ENCODE data around the gene HMGN5. TPM values are rescaled to one million over a fixed set of nuclear protein-coding genes. Genes with fewer than 3 reads are reported as not detected.
A peak's percentile ranks its signal among the peaks of the same experiment; 100 is the strongest.

The HMGN5 gene
- total RNA-seq, 1 experiment from 2014 or later, result 13.0 TPM

- H3K9ac ChIP-seq (ENCODE audit: extremely low read depth, insufficient read length, low read length), result peak overlapping the region; percentile 67
- no peak overlapping the region for H4K91ac ChIP-seq (ENCODE audit: insufficient read length, low read depth, low read length)
- H3K23me2 ChIP-seq (ENCODE audit: insufficient read length, low read depth, low read length, poor library complexity, severe bottlenecking), result no peaks in the 10 kb centered on the region
- no peaks in the 10 kb centered on the region for H4K20me1 ChIP-seq (ENCODE audit: control insufficient read depth, insufficient read depth, insufficient read length)
- WGBS (ENCODE audit: extremely low coverage, insufficient read length, low lambda C conversion rate), result no CpG with 5 or more reads among the region's 17 CpGs
- no peak overlapping the region for H3T11ph ChIP-seq (ENCODE audit: low read length)
- H2BK12ac ChIP-seq (ENCODE audit: insufficient read length, low read depth, low read length), result no peak overlapping the region
- Mint-ChIP-seq H3K36me3 (ENCODE audit: insufficient read depth in 1 of 3, low read depth in 3 of 3) (no peaks in the 10 kb centered on the region; a peak in 2 of 7 replicates), H3K27me3 (ENCODE audit: low read depth) (peaks cover 22% of the 10 kb centered on the region), H3K27ac (peak overlapping the region in 1 of 3 experiments; percentile 17; a peak in 1 of 7 replicates), H3K4me3 (peak overlapping the region; percentile 85 to 90), H3K9me3 (peaks cover 41 to 48% of the 10 kb centered on the region in 2 experiments), H3K4me1 (peaks cover 0 to 2% of the 10 kb centered on the region in 2 experiments; a peak in 2 of 4 replicates)
- peaks cover 22% of the 10 kb centered on the region for H3K9me3 ChIP-seq (ENCODE audit: control insufficient read depth, low read depth, low read length)
- no peak overlapping the region for H2BK15ac ChIP-seq (ENCODE audit: low read depth, low read length)
- H3K4ac ChIP-seq (ENCODE audit: low read depth, low read length), result no peak overlapping the region
- H2AK5ac ChIP-seq (ENCODE audit: insufficient read length, low read length), result no peak overlapping the region
- H2BK120ac ChIP-seq (ENCODE audit: low read depth, low read length, poor library complexity, severe bottlenecking), result no peak overlapping the region
- H2AFZ ChIP-seq (ENCODE audit: low read length), result no peak overlapping the region
- H3K23ac ChIP-seq (ENCODE audit: insufficient read length, low read depth, low read length), result no peak overlapping the region
- TF ChIP-seq, protein P1, sequence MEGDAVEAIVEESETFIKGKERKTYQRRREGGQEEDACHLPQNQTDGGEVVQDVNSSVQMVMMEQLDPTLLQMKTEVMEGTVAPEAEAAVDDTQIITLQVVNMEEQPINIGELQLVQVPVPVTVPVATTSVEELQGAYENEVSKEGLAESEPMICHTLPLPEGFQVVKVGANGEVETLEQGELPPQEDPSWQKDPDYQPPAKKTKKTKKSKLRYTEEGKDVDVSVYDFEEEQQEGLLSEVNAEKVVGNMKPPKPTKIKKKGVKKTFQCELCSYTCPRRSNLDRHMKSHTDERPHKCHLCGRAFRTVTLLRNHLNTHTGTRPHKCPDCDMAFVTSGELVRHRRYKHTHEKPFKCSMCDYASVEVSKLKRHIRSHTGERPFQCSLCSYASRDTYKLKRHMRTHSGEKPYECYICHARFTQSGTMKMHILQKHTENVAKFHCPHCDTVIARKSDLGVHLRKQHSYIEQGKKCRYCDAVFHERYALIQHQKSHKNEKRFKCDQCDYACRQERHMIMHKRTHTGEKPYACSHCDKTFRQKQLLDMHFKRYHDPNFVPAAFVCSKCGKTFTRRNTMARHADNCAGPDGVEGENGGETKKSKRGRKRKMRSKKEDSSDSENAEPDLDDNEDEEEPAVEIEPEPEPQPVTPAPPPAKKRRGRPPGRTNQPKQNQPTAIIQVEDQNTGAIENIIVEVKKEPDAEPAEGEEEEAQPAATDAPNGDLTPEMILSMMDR (conservative IDR thresholded peaks at IDR 0.05), result no peak
- H2BK20ac ChIP-seq (ENCODE audit: low read depth, low read length, poor library complexity, severe bottlenecking), result no peak overlapping the region
- H4K8ac ChIP-seq (replicated peaks; ENCODE audit: insufficient read length, low read depth, low read length), result no peak overlapping the region
- H2BK5ac ChIP-seq (ENCODE audit: insufficient read length, low read length), result no peak overlapping the region
- no peak overlapping the region for H3K14ac ChIP-seq (ENCODE audit: insufficient read depth, low read length)
- no peak overlapping the region for H3K18ac ChIP-seq (ENCODE audit: insufficient read length, low read depth, low read length)
- H3K27me3 ChIP-seq (ENCODE audit: insufficient read depth, low read length), result no peaks in the 10 kb centered on the region
- no peaks in the 10 kb centered on the region for H3K79me1 ChIP-seq (ENCODE audit: insufficient read depth, low read depth, low read length, poor library complexity, severe bottlenecking)
- H3K27ac ChIP-seq (ENCODE audit: insufficient read length, low read depth, low read length), result no peak overlapping the region
- H3K79me2 ChIP-seq (ENCODE audit: insufficient read depth, low read length), result no peaks in the 10 kb centered on the region
- H3K4me2 ChIP-seq (ENCODE audit: insufficient read depth, insufficient read length, low read length), result peak overlapping the region; percentile 72
- H3K4me1 ChIP-seq (ENCODE audit: insufficient read depth, low read length), result no peaks in the 10 kb centered on the region
- H4K5ac ChIP-seq (ENCODE audit: insufficient read length, low read depth, low read length), result no peak overlapping the region
- no peak overlapping the region for H3K56ac ChIP-seq (ENCODE audit: insufficient read length, low read depth, low read length)
- no peak for DNase-seq
Measured at GRCh38 chrX:81120258-81120935, 81.3 kb downstream of the HMGN5 start.
